HL-60 (cell line): Measurements from ENCODE around the gene NAIP.
"Not testable (repeated sequence)": the region's sequence is repeated elsewhere in the genome, so short reads cannot be mapped to it uniquely, and the experiment has no call there.

ENCODE experiments used
- CTCF ChIP-seq: IDR thresholded peaks from one replicate; pipeline ENCODE4 v1.5.1; 2011; ENCODE audit warnings: low read length, control low read depth, inconsistent platforms; ENCODE audit not compliant: insufficient read depth
- POLR2AphosphoS5 ChIP-seq: IDR thresholded peaks from 2 replicates; pipeline ENCODE4 v1.6.1; 2012; ENCODE audit warnings: low read depth

DNA sequence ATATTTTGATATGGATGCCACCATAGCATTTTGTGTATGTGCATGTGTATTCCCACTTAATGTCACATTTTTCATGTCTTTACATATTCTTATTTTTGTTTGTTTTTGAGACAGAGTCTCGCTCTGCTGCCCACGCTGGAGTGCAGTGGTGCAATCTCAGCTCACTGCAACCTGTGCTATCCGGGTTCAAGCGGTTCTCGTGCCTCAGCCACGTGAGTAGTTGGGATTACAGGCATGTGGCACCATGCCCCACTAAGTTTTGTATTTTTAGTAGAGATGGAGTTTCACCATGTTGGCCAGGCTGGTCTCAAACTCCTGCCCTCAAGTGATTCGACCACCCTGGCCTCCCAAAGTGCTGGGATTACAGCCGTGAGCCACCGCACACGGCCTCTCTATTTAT, 72.1 kb downstream of the NAIP start:
- not testable (repeated sequence) for TF ChIP-seq CTCF, POLR2AphosphoS5
